ENCODE data around the gene NEGR1.

NEGR1 gene

DNA sequence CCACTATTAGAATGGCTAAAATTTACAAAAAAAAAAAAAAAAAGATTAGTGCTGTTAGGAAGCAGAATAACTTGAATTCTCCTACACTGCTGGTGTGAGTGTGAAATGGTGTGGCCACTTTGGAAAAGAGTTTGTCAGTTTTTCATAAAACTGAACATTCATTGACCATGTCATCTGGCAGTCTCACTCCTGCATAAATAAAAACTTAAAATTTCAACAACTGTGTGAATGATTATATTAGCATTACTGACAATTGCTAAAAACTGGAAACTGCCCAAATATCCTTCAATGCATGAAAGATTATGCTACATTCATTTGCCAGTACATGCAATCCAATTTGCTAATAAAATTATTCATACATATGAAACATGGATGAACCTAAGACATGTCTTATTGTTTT is 570.9 kb downstream of the NEGR1 start:
- no peak overlapping the region for H3K4me3 ChIP-seq (ENCODE audit: low read depth, low read length)
- TF ChIP-seq, protein P1, sequence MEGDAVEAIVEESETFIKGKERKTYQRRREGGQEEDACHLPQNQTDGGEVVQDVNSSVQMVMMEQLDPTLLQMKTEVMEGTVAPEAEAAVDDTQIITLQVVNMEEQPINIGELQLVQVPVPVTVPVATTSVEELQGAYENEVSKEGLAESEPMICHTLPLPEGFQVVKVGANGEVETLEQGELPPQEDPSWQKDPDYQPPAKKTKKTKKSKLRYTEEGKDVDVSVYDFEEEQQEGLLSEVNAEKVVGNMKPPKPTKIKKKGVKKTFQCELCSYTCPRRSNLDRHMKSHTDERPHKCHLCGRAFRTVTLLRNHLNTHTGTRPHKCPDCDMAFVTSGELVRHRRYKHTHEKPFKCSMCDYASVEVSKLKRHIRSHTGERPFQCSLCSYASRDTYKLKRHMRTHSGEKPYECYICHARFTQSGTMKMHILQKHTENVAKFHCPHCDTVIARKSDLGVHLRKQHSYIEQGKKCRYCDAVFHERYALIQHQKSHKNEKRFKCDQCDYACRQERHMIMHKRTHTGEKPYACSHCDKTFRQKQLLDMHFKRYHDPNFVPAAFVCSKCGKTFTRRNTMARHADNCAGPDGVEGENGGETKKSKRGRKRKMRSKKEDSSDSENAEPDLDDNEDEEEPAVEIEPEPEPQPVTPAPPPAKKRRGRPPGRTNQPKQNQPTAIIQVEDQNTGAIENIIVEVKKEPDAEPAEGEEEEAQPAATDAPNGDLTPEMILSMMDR (IDR thresholded peaks at IDR 0.05; ENCODE audit: control insufficient read depth, extremely low read depth, insufficient read depth) = no peak
- DNase-seq (ENCODE audit: low read depth) = no peak

DNA sequence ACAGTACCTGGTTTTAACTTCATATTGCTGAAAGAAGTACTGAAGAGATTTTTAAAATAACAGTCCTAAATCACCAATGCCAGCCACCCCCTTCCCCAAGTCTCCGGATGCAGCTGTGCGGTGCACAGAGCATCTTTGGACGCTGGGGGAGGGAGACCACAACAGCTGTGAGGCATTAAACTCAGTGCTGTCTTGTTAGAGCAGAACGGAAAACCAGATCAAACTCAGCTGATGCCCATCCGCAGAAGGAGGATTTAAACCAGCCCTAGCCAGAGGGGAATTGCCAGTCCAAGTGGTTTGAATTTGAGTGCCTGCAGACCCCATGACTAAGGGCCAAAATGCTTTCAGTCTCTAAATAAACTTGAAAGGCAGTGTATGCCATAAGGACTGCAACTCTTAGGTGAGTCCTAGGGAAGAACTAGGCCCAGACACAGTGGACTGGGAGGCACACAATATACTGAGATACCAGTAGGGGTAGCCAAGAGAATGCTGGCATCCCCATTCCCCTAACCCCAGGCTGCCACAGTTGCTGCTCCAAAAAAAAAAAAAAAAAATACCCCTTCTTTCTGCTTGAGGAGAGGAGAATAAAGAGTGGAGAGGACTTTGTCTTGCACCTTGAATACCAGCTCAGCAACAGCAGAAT is 576.2 kb downstream of the NEGR1 start:
- TF ChIP-seq, protein P1 (IDR thresholded peaks at IDR 0.05; ENCODE audit: control insufficient read depth, extremely low read depth, insufficient read depth) = no peak

DNA sequence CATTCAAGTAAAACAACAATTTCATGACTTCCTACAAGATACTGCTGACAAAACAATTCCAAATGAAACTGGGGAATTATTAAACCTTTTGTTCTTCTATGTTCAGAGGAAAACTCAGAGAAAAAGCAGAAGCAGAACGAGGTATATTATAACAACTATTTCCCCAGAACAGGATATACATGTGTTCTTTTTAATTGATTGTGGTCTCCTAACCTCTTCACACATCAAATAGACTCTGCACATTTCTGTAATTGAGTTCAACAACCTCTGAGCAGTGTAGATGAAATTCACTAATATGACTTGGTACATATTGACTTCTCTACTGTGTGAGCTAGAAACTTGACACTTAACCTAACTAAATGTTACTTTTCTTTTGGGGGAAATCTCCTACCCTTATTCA is 584.2 kb downstream of the NEGR1 start:
- TF ChIP-seq, protein P1 (IDR thresholded peaks at IDR 0.05; ENCODE audit: control insufficient read depth, extremely low read depth, insufficient read depth) = no peak
- no peak overlapping the region for H3K4me3 ChIP-seq (ENCODE audit: low read depth, low read length)
- no peak for DNase-seq (ENCODE audit: low read depth)

More for the DNA sequence above, 576.2 kb downstream of the NEGR1 start:
- DNase-seq (ENCODE audit: low read depth) = no peak
- H3K4me3 ChIP-seq (ENCODE audit: low read depth, low read length) = no peak overlapping the region

DNA sequence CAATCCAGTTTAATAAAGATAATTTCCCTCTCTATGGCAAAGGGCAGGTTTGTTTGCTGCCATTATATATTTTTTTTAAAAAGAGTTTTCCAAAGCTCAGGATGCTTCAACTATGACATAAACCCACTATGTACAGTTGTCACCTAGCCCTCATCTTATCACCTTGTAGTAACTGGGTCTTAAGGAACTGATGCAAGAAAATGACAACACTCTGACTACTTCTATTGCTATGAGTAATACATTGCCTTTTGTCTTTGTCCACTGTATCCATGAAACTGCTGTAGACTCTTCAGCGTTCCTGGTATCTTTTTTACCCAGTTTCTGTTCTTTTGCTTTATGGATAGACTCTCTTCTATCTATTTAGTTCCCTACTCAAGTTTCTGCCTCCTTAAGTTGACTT is 586.5 kb downstream of the NEGR1 start:
- TF ChIP-seq, protein P1 (IDR thresholded peaks at IDR 0.05; ENCODE audit: control insufficient read depth, extremely low read depth, insufficient read depth) = no peak
- no peak for DNase-seq (ENCODE audit: low read depth)
- H3K4me3 ChIP-seq (ENCODE audit: low read depth, low read length) = no peak overlapping the region

DNA sequence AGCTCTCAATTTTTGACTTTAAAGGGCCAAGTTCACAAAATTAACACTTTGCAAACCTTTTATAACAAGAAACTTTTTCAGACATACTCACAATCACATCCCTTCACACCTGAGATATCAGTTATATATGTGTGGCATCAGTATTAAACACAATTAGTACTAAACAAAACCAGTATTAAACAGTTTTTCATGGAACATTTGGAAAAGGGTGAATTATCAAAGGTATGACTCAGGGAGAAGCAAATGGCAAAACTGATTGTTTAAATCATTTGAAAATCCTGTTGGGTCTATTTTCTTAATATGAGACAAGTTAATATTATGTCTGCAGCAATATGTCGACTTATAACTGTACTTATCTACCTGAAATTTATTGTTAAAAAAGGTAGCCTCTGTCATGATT is 587.3 kb downstream of the NEGR1 start:
- no peak overlapping the region for H3K4me3 ChIP-seq (ENCODE audit: low read depth, low read length)
- TF ChIP-seq, protein P1 (IDR thresholded peaks at IDR 0.05; ENCODE audit: control insufficient read depth, extremely low read depth, insufficient read depth) = no peak
- DNase-seq (ENCODE audit: low read depth) = no peak

DNA sequence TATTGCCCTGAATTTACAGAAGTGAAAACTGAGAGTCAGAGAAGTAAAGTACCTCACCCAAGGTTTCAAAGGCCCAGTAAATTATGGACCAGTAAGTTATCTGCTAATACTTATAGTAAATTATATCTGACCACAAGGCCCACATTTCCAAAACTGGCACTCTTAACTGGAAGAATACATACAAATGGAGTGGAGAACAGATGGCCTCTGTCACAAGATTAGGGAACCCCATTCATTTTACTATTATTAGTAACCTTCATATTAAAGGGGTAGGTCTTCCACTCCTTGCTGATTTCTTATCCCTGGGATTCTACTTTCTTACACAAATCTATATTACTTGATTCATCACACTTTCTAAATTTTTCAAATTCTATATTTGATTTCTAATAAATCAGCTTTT is 588.8 kb downstream of the NEGR1 start:
- no peak for DNase-seq (ENCODE audit: low read depth)
- H3K4me3 ChIP-seq (ENCODE audit: low read depth, low read length) = no peak overlapping the region
- TF ChIP-seq, protein P1 (IDR thresholded peaks at IDR 0.05; ENCODE audit: control insufficient read depth, extremely low read depth, insufficient read depth) = no peak

DNA sequence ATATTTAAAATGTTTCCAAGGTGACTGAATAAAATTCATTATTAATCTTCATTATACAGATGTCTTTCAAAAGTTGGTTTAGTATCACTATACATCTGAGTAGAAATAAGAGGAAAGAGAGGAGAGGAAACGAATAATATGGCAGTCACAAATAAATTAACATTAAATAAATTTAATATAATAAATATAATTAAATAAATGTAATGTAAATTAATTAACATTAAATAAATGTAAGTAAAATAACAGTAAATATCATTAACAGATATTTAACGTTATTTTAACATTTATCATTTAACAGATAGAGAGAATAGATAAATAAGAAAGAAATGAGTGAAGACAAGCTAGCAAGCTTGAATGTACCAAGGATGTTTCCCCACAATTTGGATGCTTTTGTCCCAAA is 592.7 kb downstream of the NEGR1 start:
- no peak overlapping the region for H3K4me3 ChIP-seq (ENCODE audit: low read depth, low read length)

More for the DNA sequence above, 592.7 kb downstream of the NEGR1 start:
- TF ChIP-seq, protein P1 (IDR thresholded peaks at IDR 0.05; ENCODE audit: control insufficient read depth, extremely low read depth, insufficient read depth) = no peak
- no peak for DNase-seq (ENCODE audit: low read depth)

Data from LNCaP clone FGC (cell line).